HG02798 (cell line): Measurements from ENCODE around the gene NUFIP1.
"Not testable (repeated sequence)": the region's sequence is repeated elsewhere in the genome, so short reads cannot be mapped to it uniquely, and the experiment has no call there.

ENCODE experiments used
- ATAC-seq: cut with Tn5 transposase; IDR thresholded peaks from one replicate; pipeline ENCODE4 v1.9.1; 2021; ENCODE audit warnings: mild to moderate bottlenecking; ENCODE audit not compliant: unreplicated experiment, poor library complexity

The NUFIP1 gene

DNA sequence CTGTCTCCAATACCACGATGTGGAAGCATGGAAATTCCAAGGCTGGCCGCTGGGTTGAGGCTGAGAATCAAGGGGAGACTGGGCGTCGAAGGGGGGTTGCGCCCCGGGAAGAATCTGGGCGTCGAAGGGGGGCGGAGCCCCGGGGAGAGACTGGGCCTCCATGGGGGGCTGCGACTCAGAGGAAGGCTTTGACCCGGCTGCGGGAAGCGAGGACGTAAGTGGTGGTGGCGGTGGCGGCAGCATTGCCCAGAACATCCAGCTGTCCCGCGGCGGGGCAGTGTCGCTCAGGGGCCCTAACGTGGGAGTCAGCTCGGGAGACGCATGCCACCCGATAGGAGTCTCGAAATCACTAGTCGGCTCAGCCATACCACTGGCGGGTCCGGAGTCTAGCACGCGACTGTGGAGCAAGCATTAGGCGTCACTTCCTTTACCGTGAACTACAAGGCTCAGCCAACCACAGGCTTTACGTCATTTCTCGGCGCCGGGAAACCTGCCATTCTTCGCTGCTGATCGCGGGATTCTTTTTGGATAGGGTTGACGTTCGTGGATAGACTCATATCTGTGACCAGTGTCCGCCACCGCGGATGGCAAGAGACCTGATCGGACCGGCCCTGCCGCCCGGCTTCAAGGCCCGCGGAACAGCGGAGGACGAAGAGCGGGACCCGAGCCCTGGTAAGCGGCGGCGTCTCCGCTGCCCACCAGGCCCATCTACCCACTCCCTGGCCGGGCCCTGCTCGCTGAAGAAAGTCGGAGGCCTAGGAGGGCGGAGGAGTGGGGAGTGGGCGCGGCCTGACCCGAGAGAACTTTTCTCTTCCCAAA, at the start of gene NUFIP1, which contains the start of gene GPALPP1:
Gene NUFIP1, minus strand, starts transcription at position 401 of the 819 bp plus-strand sequence. Its CDS starts 35 bp downstream, at position 366.
Gene GPALPP1, plus strand, starts transcription at position 468 of the 819 bp plus-strand sequence. Its CDS starts 117 bp downstream, at position 585.
- peak; percentile 99 for ATAC-seq

GRCh38 chr13:45036206-45036605, 46.9 kb upstream of the NUFIP1 start:
- ATAC-seq = no peak

- no peak for ATAC-seq
Measured at GRCh38 chr13:45034342-45034741, 45.1 kb upstream of the NUFIP1 start.

DNA sequence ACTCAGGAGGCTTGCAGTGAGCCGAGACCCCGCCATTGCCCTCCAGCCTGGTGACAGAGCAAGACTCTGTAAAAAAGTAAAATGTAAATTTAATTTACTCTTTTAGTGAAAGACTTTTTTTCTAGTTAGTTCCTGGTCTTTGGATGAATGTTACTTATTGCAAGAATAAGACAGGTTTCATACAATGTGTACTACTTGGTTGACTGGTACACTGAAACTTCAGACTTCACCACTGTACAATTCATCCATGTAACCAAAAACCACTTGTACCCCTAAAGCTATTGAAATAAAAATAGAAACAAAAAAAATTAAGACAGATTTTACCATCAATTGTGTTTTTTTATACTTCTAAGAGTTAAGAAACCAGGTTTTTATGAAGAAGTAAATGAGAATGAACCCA, 35.6 kb upstream of the NUFIP1 start:
- ATAC-seq = no peak

- ATAC-seq = no peak
Measured at GRCh38 chr13:45021250-45021649, 32.0 kb upstream of the NUFIP1 start.

GRCh38 chr13:45019981-45020380, 30.7 kb upstream of the NUFIP1 start:
- ATAC-seq = not testable (repeated sequence)

DNA sequence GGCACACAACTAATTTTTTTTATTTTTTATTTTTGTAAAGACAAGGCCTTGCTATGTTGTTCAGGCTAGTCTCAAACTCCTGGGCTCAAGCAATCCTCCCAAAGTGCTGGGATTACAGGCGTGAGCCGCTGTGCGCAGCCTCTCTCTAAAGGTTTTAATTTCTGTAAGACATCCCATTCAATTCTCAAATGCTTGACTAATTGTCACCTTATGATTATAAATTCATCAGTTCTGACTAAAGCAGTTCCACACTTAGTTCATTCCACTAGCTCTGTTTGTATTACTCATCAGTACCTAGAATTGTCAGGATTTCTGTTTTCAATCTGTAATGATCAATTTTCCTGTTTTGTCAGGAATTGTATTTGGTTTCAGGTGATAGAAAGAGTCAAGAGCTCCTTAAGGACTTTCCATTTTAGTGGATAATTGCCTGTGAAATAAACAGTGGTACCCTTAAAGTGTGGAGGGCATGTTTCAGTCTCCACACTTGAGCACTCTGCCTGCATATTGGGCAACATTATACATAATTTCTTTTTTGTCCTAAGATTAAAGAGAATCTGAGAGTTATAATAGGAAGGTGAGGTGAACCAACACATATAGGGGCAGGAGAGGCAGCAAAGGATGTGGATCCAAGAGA, 27.6 kb upstream of the NUFIP1 start:
- ATAC-seq = no peak

DNA sequence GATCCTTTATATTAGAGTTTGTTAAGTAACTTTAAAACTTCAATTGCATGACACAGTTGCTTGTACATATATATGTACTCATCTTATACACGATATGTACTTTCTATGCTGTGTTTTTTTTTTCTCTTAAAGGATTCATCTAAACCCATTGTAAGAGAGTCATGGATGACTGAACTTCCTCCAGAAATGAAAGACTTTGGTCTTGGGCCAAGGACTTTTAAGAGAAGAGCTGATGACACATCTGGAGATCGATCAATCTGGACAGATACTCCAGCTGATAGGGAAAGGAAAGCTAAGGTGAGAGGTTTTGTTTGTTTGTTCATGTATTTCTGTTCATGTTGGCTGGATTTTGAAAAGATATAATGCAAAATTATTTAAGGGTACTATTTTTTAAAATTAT, 26.0 kb upstream of the NUFIP1 start:
- no peak for ATAC-seq

GRCh38 chr13:45011198-45011597, 21.9 kb upstream of the NUFIP1 start:
- no peak for ATAC-seq

- no peak for ATAC-seq
Measured at GRCh38 chr13:45007823-45008222, 18.6 kb upstream of the NUFIP1 start.

DNA sequence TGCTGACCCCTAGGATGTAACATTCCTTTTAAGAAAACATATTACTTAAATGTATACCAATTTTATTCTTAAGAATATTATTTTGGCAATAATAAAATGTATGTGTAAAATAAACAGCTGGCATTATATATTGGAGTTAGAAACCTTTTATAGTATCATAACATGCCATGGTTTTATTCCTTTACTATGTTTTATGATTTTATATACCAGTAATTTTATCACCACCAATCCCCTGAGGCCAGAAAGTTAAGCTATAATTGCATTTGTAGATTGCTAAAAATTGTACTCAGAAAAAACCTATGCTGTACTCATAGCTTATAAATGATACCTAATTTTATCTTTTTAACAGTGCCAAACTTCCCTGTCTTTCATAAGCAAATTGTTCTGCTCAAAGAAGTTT, 18.0 kb upstream of the NUFIP1 start:
- ATAC-seq = no peak

- ATAC-seq = no peak
Measured at GRCh38 chr13:45004096-45004495, 14.8 kb upstream of the NUFIP1 start.

GRCh38 chr13:45003417-45003816, 14.1 kb upstream of the NUFIP1 start:
- ATAC-seq = no peak

- ATAC-seq = no peak
Measured at GRCh38 chr13:44989941-44990340, 670 bp upstream of the NUFIP1 start.

DNA sequence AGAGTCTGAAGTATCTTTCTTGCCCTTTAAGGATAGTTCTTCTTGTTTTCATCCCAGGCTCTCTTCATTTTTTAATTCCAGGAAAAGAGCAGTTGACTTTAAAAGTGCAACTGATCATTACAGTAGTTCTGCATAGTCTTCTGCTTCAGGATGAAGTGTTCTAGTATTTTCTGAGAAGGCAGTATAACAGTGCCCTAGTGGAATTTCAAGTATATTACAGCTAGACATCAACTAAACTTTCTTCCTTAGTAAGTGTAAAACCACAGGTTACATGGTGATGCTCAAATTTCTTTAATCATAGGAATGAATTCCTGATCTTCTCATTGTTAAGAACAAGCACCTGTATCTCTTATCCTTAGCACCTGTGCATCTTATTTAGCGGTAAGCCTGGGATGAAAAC, 10.9 kb downstream of the NUFIP1 start:
- ATAC-seq = no peak

DNA sequence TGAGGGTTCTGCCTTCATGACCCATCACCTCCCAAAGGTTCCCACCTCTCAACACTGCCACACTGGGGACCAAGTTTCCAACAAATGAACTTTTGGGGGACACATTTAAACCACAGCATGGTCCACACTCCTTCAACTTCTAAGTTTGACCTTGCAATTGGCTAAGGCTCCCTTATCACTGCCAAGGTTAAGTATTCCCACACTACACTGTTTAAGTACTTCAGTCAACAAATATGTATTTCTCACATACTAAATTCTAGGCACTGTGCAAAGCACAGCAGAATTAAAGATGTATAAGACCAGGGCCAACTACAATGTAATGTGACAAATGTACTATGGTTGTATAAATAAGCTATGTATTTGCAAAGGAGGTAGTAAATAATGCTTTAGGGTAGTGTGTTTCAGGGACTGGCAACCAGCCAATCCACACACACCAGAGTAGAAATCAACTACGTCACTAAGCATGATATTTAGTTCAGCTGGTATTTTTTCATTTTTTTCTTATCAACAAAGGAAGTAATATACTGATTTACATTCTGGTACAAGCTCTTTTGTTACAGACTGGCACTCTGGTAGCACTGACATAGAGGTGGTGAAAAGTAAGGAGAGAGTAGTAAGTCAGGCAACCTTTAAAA, 12.2 kb downstream of the NUFIP1 start:
- ATAC-seq = no peak

- ATAC-seq = no peak
Measured at GRCh38 chr13:44976196-44976595, 13.1 kb downstream of the NUFIP1 start.

DNA sequence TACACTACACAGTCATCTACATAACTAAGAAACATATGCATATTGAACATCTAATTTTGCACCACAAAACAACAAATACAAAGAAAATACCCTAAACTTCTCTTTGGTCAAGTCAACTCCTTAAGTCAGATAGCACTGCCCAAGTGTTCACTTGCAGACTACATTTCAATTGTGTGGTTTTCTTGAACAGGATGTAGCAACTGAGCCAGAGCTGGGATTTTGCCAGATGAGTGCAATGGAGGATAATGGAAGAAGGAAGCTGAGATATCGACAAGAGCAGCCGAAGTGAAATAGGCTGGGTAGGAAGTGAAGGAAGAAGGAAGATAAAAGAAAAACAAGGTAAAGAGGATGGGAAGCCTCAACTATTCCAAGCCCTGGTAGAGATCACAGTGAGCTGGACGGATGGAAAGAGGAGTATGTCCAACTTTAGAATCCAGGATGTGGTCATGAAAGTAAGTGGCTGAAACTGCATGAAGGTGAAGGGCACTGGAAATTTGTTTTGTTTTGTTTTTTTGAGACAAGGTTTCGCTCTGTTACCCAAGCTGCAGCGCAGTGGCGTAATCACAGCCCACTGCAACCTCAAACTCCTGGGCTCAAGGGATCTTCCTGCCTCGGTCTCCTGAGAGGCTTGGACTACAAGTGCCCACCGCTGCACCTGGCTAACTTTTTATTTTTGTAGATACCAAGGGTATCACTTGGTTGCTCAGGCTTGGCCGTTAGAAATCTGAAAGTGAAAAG, 15.0 kb downstream of the NUFIP1 start:
- peak; percentile 48 for ATAC-seq

- no peak for ATAC-seq
Measured at GRCh38 chr13:44972956-44973581, 16.2 kb downstream of the NUFIP1 start.
